ENCODE measurements around the gene OPN1MW. TPM values are rescaled to one million over a fixed set of nuclear protein-coding genes. Genes with fewer than 3 reads are reported as not detected.
"Not testable (repeated sequence)": the region's sequence is repeated elsewhere in the genome, so short reads cannot be mapped to it uniquely, and the experiment has no call there.

OPN1MW gene
- total RNA-seq, 1 experiment from 2014 or later = not detected

GRCh38 chrX:154194316-154194715, 11.9 kb downstream of the OPN1MW start:
- DNase-seq (ENCODE audit: low spot score); in situ Hi-C loops (cut with HindIII; ENCODE audit: low sequenced_read_pairs): not testable (repeated sequence)

- DNase-seq (ENCODE audit: low spot score); in situ Hi-C loops (cut with HindIII; ENCODE audit: low sequenced_read_pairs): not testable (repeated sequence)
Measured at GRCh38 chrX:154196466-154196865, 14.1 kb downstream of the OPN1MW start.

- DNase-seq (ENCODE audit: low spot score); in situ Hi-C loops (cut with HindIII; ENCODE audit: low sequenced_read_pairs): not testable (repeated sequence)
Measured at GRCh38 chrX:154209670-154210418, 27.4 kb downstream of the OPN1MW start.

DNA sequence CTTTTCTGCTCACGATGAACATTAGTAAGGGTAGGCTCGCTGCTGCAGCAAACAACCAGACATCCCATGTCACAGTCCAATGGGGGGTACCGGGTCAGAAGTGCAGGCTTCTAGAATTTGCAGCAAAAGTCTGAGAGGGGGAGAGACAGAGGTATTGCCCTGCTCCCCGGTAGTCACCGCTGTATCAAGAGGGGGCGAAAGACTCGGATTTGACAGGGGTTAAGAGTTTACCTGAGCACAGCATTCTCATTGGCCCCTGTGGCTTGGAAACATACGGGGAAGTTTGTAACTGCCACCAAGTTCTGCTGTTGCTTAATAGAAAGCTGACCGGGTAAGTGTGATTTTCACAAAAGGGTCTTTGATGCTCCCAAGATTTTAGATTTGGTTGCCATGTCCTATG, 28.7 kb downstream of the OPN1MW start:
- in situ Hi-C loops (cut with HindIII; ENCODE audit: low sequenced_read_pairs); DNase-seq (ENCODE audit: low spot score): not testable (repeated sequence)

- in situ Hi-C loops (cut with HindIII; ENCODE audit: low sequenced_read_pairs); DNase-seq (ENCODE audit: low spot score): not testable (repeated sequence)
Measured at GRCh38 chrX:154211499-154211898, 29.1 kb downstream of the OPN1MW start.

DNA sequence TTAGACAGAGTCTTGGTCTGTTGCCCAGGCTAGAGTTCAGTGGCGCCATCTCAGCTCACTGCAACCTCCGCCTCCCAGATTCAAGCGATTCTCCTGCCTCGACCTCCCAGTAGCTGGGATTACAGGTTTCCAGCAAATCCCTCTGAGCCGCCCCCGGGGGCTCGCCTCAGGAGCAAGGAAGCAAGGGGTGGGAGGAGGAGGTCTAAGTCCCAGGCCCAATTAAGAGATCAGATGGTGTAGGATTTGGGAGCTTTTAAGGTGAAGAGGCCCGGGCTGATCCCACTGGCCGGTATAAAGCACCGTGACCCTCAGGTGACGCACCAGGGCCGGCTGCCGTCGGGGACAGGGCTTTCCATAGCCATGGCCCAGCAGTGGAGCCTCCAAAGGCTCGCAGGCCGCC, 37.1 kb downstream of the OPN1MW start, which contains the start of gene OPN1MW2:
Gene OPN1MW2 (plus strand): TSS at position 301 of the 400 bp plus-strand sequence. CDS start 60 bp downstream, at position 361.
- in situ Hi-C loops (cut with HindIII; ENCODE audit: low sequenced_read_pairs); DNase-seq (ENCODE audit: low spot score): not testable (repeated sequence)

DNA sequence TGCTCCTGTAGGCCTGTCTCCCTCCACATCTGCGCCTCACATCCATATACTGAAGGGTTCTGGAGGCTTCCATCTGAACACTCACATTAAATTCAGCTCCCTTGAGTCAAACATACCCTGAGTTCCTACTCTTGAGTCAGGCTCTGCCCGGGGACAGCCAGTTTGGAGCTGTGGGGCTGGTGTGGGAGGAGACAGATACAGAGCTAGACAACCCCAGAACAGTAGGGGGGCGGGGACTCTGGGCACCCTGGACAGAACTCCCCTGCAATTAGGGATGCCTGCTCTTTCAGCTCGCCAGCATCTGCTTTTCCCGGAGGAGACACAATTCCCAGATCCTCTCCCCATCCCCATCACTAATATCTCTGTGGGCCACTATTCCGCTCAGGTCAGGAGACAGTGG, 42.9 kb downstream of the OPN1MW start:
- in situ Hi-C loops (cut with HindIII; ENCODE audit: low sequenced_read_pairs); DNase-seq (ENCODE audit: low spot score): not testable (repeated sequence)

DNA sequence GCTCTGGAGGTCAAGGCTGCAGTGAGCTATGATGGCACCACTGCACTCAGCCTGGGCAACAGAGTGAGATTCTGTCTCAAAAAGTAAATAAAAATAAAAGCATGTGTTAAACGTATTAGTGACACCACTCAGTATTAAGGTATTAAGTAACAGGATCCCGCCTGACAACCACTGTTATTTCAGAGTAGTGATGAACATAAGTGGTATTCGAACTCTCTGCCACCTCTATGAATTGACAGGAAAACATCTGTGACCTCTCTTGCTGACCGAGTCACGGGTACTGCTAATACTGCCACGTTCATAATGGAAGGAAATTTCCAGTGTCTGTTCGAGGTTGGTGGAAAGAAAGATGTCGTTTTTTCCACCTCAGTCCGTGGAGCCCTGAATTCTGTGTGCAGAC, 44.3 kb downstream of the OPN1MW start:
- in situ Hi-C loops (cut with HindIII; ENCODE audit: low sequenced_read_pairs); DNase-seq (ENCODE audit: low spot score): not testable (repeated sequence)

DNA sequence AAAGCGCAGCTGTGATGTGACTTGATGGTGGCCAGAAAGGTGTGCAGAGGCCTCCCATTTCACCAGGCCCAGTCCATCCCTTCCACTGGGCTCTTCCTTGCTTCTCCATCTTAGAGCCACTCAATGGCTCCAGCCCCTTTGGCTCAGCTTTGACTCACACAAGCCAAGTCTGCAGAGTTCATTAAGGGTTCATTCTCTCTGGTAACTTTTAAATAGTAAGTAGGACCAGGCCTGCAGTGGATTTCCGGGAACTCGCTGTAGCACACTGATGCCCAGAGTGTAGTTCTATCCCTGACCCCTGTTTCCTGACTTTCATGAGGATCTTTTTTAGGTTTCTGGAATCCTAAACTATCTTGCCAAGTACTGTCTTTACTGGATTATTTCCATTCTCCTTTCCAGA, 49.0 kb downstream of the OPN1MW start:
- DNase-seq (ENCODE audit: low spot score); in situ Hi-C loops (cut with HindIII; ENCODE audit: low sequenced_read_pairs): not testable (repeated sequence)

- DNase-seq (ENCODE audit: low spot score); in situ Hi-C loops (cut with HindIII; ENCODE audit: low sequenced_read_pairs): not testable (repeated sequence)
Measured at GRCh38 chrX:154233620-154234019, 51.2 kb downstream of the OPN1MW start.

GRCh38 chrX:154238939-154239559, 56.7 kb downstream of the OPN1MW start:
- in situ Hi-C loops (cut with HindIII; ENCODE audit: low sequenced_read_pairs); DNase-seq (ENCODE audit: low spot score): not testable (repeated sequence)

GRCh38 chrX:154239982-154240503, 57.6 kb downstream of the OPN1MW start:
- DNase-seq (ENCODE audit: low spot score); in situ Hi-C loops (cut with HindIII; ENCODE audit: low sequenced_read_pairs): not testable (repeated sequence)

Other genes starting within 250 kb of the OPN1MW start
- gene NAA10, start 247.6 kb upstream of the OPN1MW start, total RNA-seq (2014; rRNA removed; shearing (Covaris generic)) = 136 and 159 TPM in 2 replicates
- 7.1 and 8.4 TPM in 2 replicates for gene RENBP, start 238.0 kb upstream of the OPN1MW start, total RNA-seq (2014; rRNA removed; shearing (Covaris generic))
- 12.4 and 16.1 TPM in 2 replicates for gene HCFC1, start 210.8 kb upstream of the OPN1MW start, total RNA-seq (2014; rRNA removed; shearing (Covaris generic))
- gene TMEM187, start 209.8 kb upstream of the OPN1MW start, total RNA-seq (2014; rRNA removed; shearing (Covaris generic)) = 1.4 and 7.4 TPM in 2 replicates
- 140 and 144 TPM in 2 replicates for gene IRAK1, start 162.7 kb upstream of the OPN1MW start, total RNA-seq (2014; rRNA removed; shearing (Covaris generic))
- gene MECP2, start 84.9 kb upstream of the OPN1MW start, total RNA-seq (2014; rRNA removed; shearing (Covaris generic)) = 19.8 and 33.1 TPM in 2 replicates
- gene OPN1LW, start 38.4 kb upstream of the OPN1MW start, total RNA-seq (2014; rRNA removed; shearing (Covaris generic)) = not detected in 2 replicates
- not detected in 2 replicates for gene OPN1MW2, start 37.2 kb downstream of the OPN1MW start, total RNA-seq (2014; rRNA removed; shearing (Covaris generic))
- gene OPN1MW3, start 75.0 kb downstream of the OPN1MW start, total RNA-seq (2014; rRNA removed; shearing (Covaris generic)) = not detected in 2 replicates
- not detected in 2 replicates for gene TEX28, start 112.5 kb downstream of the OPN1MW start, total RNA-seq (2014; rRNA removed; shearing (Covaris generic))
- not detected in 2 replicates for gene TKTL1, start 113.2 kb downstream of the OPN1MW start, total RNA-seq (2014; rRNA removed; shearing (Covaris generic))
- gene FLNA, start 192.0 kb downstream of the OPN1MW start, total RNA-seq (2014; rRNA removed; shearing (Covaris generic)) = 811 and 832 TPM in 2 replicates
- gene EMD, start 196.7 kb downstream of the OPN1MW start, total RNA-seq (2014; rRNA removed; shearing (Covaris generic)) = 49.8 and 72.5 TPM in 2 replicates
- 2,883 and 3,419 TPM in 2 replicates for gene RPL10, start 215.8 kb downstream of the OPN1MW start, total RNA-seq (2014; rRNA removed; shearing (Covaris generic))
- gene DNASE1L1, start 226.7 kb downstream of the OPN1MW start, total RNA-seq (2014; rRNA removed; shearing (Covaris generic)) = 20.5 and 41.3 TPM in 2 replicates
- 16.9 and 39.4 TPM in 2 replicates for gene TAFAZZIN, start 228.9 kb downstream of the OPN1MW start, total RNA-seq (2014; rRNA removed; shearing (Covaris generic))
- gene ATP6AP1, start 246.1 kb downstream of the OPN1MW start, total RNA-seq (2014; rRNA removed; shearing (Covaris generic)) = 48.9 and 60.6 TPM in 2 replicates

Measured in G401 (cell line).